ENCODE results near the gene PGA3.
"Not testable (repeated sequence)": the region's sequence is repeated elsewhere in the genome, so short reads cannot be mapped to it uniquely, and the experiment has no call there.

PGA3 gene

GRCh38 chr11:61195719-61196118, 7.6 kb upstream of the PGA3 start:
- peaks cover 4% of the 10 kb centered on the region for H3K4me1 ChIP-seq (ENCODE audit: insufficient read depth, insufficient read length)
- no peak for TF ChIP-seq ZNF274 (IDR thresholded peaks at IDR 0.05; ENCODE audit: low read depth, low read length)
- no peak for TF ChIP-seq YY1 (IDR thresholded peaks at IDR 0.05; ENCODE audit: insufficient read depth, insufficient read length)
- TF ChIP-seq SUZ12 (IDR thresholded peaks at IDR 0.05; ENCODE audit: extremely low read depth, insufficient read depth, insufficient read length): no peak
- no peak overlapping the region for H3K4me3 ChIP-seq (ENCODE audit: insufficient read length, low read depth)
- H3K9ac ChIP-seq (ENCODE audit: insufficient read length, low read depth): no peak overlapping the region
- H3K27me3 ChIP-seq (ENCODE audit: insufficient read depth, insufficient read length): peaks cover 3% of the 10 kb centered on the region
- H3K36me3 ChIP-seq (ENCODE audit: insufficient read depth, insufficient read length, low read length): no peaks in the 10 kb centered on the region
- DNase-seq (ENCODE audit: low read depth, low spot score): no peak
- peaks cover 22% of the 10 kb centered on the region; the same call in 1 of the 2 replicates for H3K9me3 ChIP-seq (ENCODE audit: insufficient read depth, low read length)

- Histone ChIP-seq H3K4me1 (ENCODE audit: insufficient read depth, insufficient read length) (peaks cover 4% of the 10 kb centered on the region), H3K36me3 (ENCODE audit: insufficient read depth, insufficient read length, low read length) (no peaks in the 10 kb centered on the region), H3K9me3 (ENCODE audit: insufficient read depth, low read length) (peaks cover 21% of the 10 kb centered on the region; the same call in 1 of the 2 replicates), H3K27me3 (ENCODE audit: insufficient read depth, insufficient read length) (peaks cover 3% of the 10 kb centered on the region), H3K9ac (ENCODE audit: insufficient read length, low read depth) (no peak overlapping the region), H3K4me3 (ENCODE audit: insufficient read length, low read depth) (no peak overlapping the region)
- no peak for TF ChIP-seq ZNF274 (IDR thresholded peaks at IDR 0.05; ENCODE audit: low read depth, low read length)
- no peak for TF ChIP-seq YY1 (IDR thresholded peaks at IDR 0.05; ENCODE audit: insufficient read depth, insufficient read length)
- TF ChIP-seq SUZ12 (IDR thresholded peaks at IDR 0.05; ENCODE audit: extremely low read depth, insufficient read depth, insufficient read length): no peak
- DNase-seq (ENCODE audit: low read depth, low spot score): no peak
These were observed 5.0 kb upstream of the PGA3 start for GRCh38 chr11:61198361-61198760.

GRCh38 chr11:61198948-61199523, 4.3 kb upstream of the PGA3 start:
- Histone ChIP-seq H3K9ac (ENCODE audit: insufficient read length, low read depth) (no peak overlapping the region), H3K4me3 (ENCODE audit: insufficient read length, low read depth) (no peak overlapping the region), H3K4me1 (ENCODE audit: insufficient read depth, insufficient read length) (no peaks in the 10 kb centered on the region), H3K9me3 (ENCODE audit: insufficient read depth, low read length) (peaks cover 21% of the 10 kb centered on the region; the same call in 1 of the 2 replicates), H3K36me3 (ENCODE audit: insufficient read depth, insufficient read length, low read length) (no peaks in the 10 kb centered on the region), H3K27me3 (ENCODE audit: insufficient read depth, insufficient read length) (no peaks in the 10 kb centered on the region)
- DNase-seq (ENCODE audit: low read depth, low spot score): no peak
- TF ChIP-seq YY1 (IDR thresholded peaks at IDR 0.05; ENCODE audit: insufficient read depth, insufficient read length) (no peak), ZNF274 (IDR thresholded peaks at IDR 0.05; ENCODE audit: low read depth, low read length) (no peak), SUZ12 (IDR thresholded peaks at IDR 0.05; ENCODE audit: extremely low read depth, insufficient read depth, insufficient read length) (no peak)

- H3K27me3 ChIP-seq (ENCODE audit: insufficient read depth, insufficient read length): no peaks in the 10 kb centered on the region
- H3K9me3 ChIP-seq (ENCODE audit: insufficient read depth, low read length): peaks cover 21% of the 10 kb centered on the region; the same call in 1 of the 2 replicates
- no peaks in the 10 kb centered on the region for H3K4me1 ChIP-seq (ENCODE audit: insufficient read depth, insufficient read length)
- no peak for DNase-seq (ENCODE audit: low read depth, low spot score)
- TF ChIP-seq SUZ12 (IDR thresholded peaks at IDR 0.05; ENCODE audit: extremely low read depth, insufficient read depth, insufficient read length) (no peak), YY1 (IDR thresholded peaks at IDR 0.05; ENCODE audit: insufficient read depth, insufficient read length) (no peak), ZNF274 (IDR thresholded peaks at IDR 0.05; ENCODE audit: low read depth, low read length) (no peak)
- H3K36me3 ChIP-seq (ENCODE audit: insufficient read depth, insufficient read length, low read length): no peaks in the 10 kb centered on the region
- no peak overlapping the region for H3K9ac ChIP-seq (ENCODE audit: insufficient read length, low read depth)
- no peak overlapping the region for H3K4me3 ChIP-seq (ENCODE audit: insufficient read length, low read depth)
These were observed 1.8 kb upstream of the PGA3 start for GRCh38 chr11:61201476-61201875.

GRCh38 chr11:61203873-61204272, 558 bp downstream of the PGA3 start:
- not testable (repeated sequence) for H3K4me1 ChIP-seq (ENCODE audit: insufficient read depth, insufficient read length); H3K27me3 ChIP-seq (ENCODE audit: insufficient read depth, insufficient read length)
- H3K9me3 ChIP-seq (ENCODE audit: insufficient read depth, low read length): peaks cover 13% of the 10 kb centered on the region; the same call in 1 of the 2 replicates

GRCh38 chr11:61204502-61205059, 1.3 kb downstream of the PGA3 start:
- H3K36me3 ChIP-seq (ENCODE audit: insufficient read depth, insufficient read length, low read length); H3K9ac ChIP-seq (ENCODE audit: insufficient read length, low read depth); DNase-seq (ENCODE audit: low read depth, low spot score); H3K4me3 ChIP-seq (ENCODE audit: insufficient read length, low read depth); H3K9me3 ChIP-seq (ENCODE audit: insufficient read depth, low read length); H3K27me3 ChIP-seq (ENCODE audit: insufficient read depth, insufficient read length); H3K4me1 ChIP-seq (ENCODE audit: insufficient read depth, insufficient read length): not testable (repeated sequence)

More at GRCh38 chr11:61203873-61204272, 558 bp downstream of the PGA3 start:
- H3K4me3 ChIP-seq (ENCODE audit: insufficient read length, low read depth); DNase-seq (ENCODE audit: low read depth, low spot score); H3K9ac ChIP-seq (ENCODE audit: insufficient read length, low read depth); H3K36me3 ChIP-seq (ENCODE audit: insufficient read depth, insufficient read length, low read length): not testable (repeated sequence)

- H3K27me3 ChIP-seq (ENCODE audit: insufficient read depth, insufficient read length); H3K36me3 ChIP-seq (ENCODE audit: insufficient read depth, insufficient read length, low read length); H3K9ac ChIP-seq (ENCODE audit: insufficient read length, low read depth); H3K4me1 ChIP-seq (ENCODE audit: insufficient read depth, insufficient read length); H3K9me3 ChIP-seq (ENCODE audit: insufficient read depth, low read length); DNase-seq (ENCODE audit: low read depth, low spot score); H3K4me3 ChIP-seq (ENCODE audit: insufficient read length, low read depth): not testable (repeated sequence)
These were observed 4.5 kb downstream of the PGA3 start for GRCh38 chr11:61207636-61208310.

GRCh38 chr11:61210629-61211028, 7.3 kb downstream of the PGA3 start:
- H3K27me3 ChIP-seq (ENCODE audit: insufficient read depth, insufficient read length); H3K36me3 ChIP-seq (ENCODE audit: insufficient read depth, insufficient read length, low read length); H3K9me3 ChIP-seq (ENCODE audit: insufficient read depth, low read length); H3K4me3 ChIP-seq (ENCODE audit: insufficient read length, low read depth); H3K9ac ChIP-seq (ENCODE audit: insufficient read length, low read depth); DNase-seq (ENCODE audit: low read depth, low spot score); H3K4me1 ChIP-seq (ENCODE audit: insufficient read depth, insufficient read length): not testable (repeated sequence)

- H3K27me3 ChIP-seq (ENCODE audit: insufficient read depth, insufficient read length); DNase-seq (ENCODE audit: low read depth, low spot score); H3K9me3 ChIP-seq (ENCODE audit: insufficient read depth, low read length); H3K4me1 ChIP-seq (ENCODE audit: insufficient read depth, insufficient read length); H3K36me3 ChIP-seq (ENCODE audit: insufficient read depth, insufficient read length, low read length); H3K9ac ChIP-seq (ENCODE audit: insufficient read length, low read depth); H3K4me3 ChIP-seq (ENCODE audit: insufficient read length, low read depth): not testable (repeated sequence)
These were observed 8.1 kb downstream of the PGA3 start for GRCh38 chr11:61211327-61211952.

GRCh38 chr11:61212202-61212601, 8.9 kb downstream of the PGA3 start:
- H3K9me3 ChIP-seq (ENCODE audit: insufficient read depth, low read length); H3K27me3 ChIP-seq (ENCODE audit: insufficient read depth, insufficient read length); H3K4me1 ChIP-seq (ENCODE audit: insufficient read depth, insufficient read length); DNase-seq (ENCODE audit: low read depth, low spot score); H3K9ac ChIP-seq (ENCODE audit: insufficient read length, low read depth); H3K36me3 ChIP-seq (ENCODE audit: insufficient read depth, insufficient read length, low read length); H3K4me3 ChIP-seq (ENCODE audit: insufficient read length, low read depth): not testable (repeated sequence)

Measured in NT2/D1 (cell line).